Measurements from ENCODE around the gene DCC. TPM values are rescaled to one million over a fixed set of nuclear protein-coding genes. Genes with fewer than 3 reads are reported as not detected.

Gene DCC
- total and polyA plus RNA-seq, 2 experiments from 2014 or later, result 0.53 to 0.73 TPM

GRCh38 chr18:52995875-52996274 is 655.9 kb downstream of the DCC start:
- TF ChIP-seq REST (IDR thresholded peaks at IDR 0.05; ENCODE audit: unreplicated experiment), result no peak
- TF ChIP-seq POLR2AphosphoS5 (IDR thresholded peaks at IDR 0.05; ENCODE audit: low read depth), result no peak
- TF ChIP-seq EZH2 (IDR thresholded peaks at IDR 0.05; ENCODE audit: low read depth, unreplicated experiment), result no peak
- no peak for TF ChIP-seq ZNF331 (CRISPR knock-in tag; IDR thresholded peaks at IDR 0.05; ENCODE audit: low read depth)
- TF ChIP-seq CTCF (conservative IDR thresholded peaks at IDR 0.05; ENCODE audit: low read depth in 2 of 2), result no peak
- TF ChIP-seq NANOG (IDR thresholded peaks at IDR 0.05; ENCODE audit: borderline replicate concordance), result no peak
- H3K36me3 Mint-ChIP-seq (ENCODE audit: low read depth), result no peaks in the 10 kb centered on the region
- no peak for ATAC-seq
- no peak overlapping the region for H3K27ac Mint-ChIP-seq
- no peak overlapping the region for H3K4me3 Mint-ChIP-seq
- H3K27me3 Mint-ChIP-seq (ENCODE audit: insufficient read depth, low read depth, poor library complexity), result no peaks in the 10 kb centered on the region
- no peak overlapping the region for H3K27ac ChIP-seq (ENCODE audit: low read depth)
- no peaks in the 10 kb centered on the region for H3K36me3 ChIP-seq (ENCODE audit: insufficient read depth)
- no peak overlapping the region for H3K4me3 ChIP-seq
- H4K20me1 ChIP-seq (replicated peaks; ENCODE audit: insufficient read depth), result no peaks in the 10 kb centered on the region
- H3K79me2 ChIP-seq (replicated peaks; ENCODE audit: insufficient read depth), result no peaks in the 10 kb centered on the region
- H3K27me3 ChIP-seq (ENCODE audit: insufficient read depth), result no peaks in the 10 kb centered on the region
- no peaks in the 10 kb centered on the region for H3K4me1 ChIP-seq (ENCODE audit: insufficient read depth)
- H3K4me1 Mint-ChIP-seq, result 0 out of 3 replicates have a peak, but pooled peaks cover 3% of the 10 kb centered on the region
- no peak for DNase-seq (ENCODE audit: low spot score)
- no peaks in the 10 kb centered on the region for H3F3A ChIP-seq (replicated peaks; ENCODE audit: low read depth)
- no peaks in the 10 kb centered on the region for H3K9me2 ChIP-seq (ENCODE audit: insufficient read depth)
- no peaks in the 10 kb centered on the region for H3K9me3 Mint-ChIP-seq
- H3K4me2 ChIP-seq, result no peak overlapping the region
- no peak overlapping the region for H2AFZ ChIP-seq

DNA sequence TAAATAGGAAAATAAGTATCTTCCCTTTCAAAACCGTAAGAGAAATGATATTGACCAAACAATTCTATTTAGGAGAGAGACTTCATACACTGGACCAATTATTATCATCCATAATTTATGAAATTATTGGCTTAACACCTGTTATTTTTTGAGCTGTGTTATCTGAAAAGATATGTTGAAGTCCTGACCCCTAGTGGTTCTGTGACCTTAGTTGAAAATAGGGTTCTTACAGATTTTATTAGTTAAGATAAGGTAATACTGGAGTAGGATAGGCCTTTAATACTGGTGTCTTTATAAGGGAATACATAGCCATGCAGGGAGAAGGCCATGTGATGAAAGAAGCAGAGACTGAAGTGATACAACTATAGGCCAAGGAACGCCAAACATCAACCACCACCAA is 659.6 kb downstream of the DCC start:
- Histone ChIP-seq H2AFZ (no peak overlapping the region), H3K27ac (ENCODE audit: low read depth) (no peak overlapping the region), H3K4me2 (no peak overlapping the region), H3K4me3 (no peak overlapping the region), H4K20me1 (replicated peaks; ENCODE audit: insufficient read depth) (no peaks in the 10 kb centered on the region), H3K27me3 (ENCODE audit: insufficient read depth) (no peaks in the 10 kb centered on the region), H3K9me2 (ENCODE audit: insufficient read depth) (no peaks in the 10 kb centered on the region), H3K36me3 (ENCODE audit: insufficient read depth) (no peaks in the 10 kb centered on the region), H3F3A (replicated peaks; ENCODE audit: low read depth) (no peaks in the 10 kb centered on the region), H3K4me1 (ENCODE audit: insufficient read depth) (no peaks in the 10 kb centered on the region), H3K79me2 (replicated peaks; ENCODE audit: insufficient read depth) (no peaks in the 10 kb centered on the region)
- H3K4me1 Mint-ChIP-seq, result no peaks in the 10 kb centered on the region
- H3K36me3 Mint-ChIP-seq (ENCODE audit: low read depth), result no peaks in the 10 kb centered on the region
- H3K4me3 Mint-ChIP-seq, result no peak overlapping the region
- peak; percentile 28 for DNase-seq (ENCODE audit: low spot score)
- no peak for TF ChIP-seq NANOG (IDR thresholded peaks at IDR 0.05; ENCODE audit: borderline replicate concordance)
- TF ChIP-seq CTCF (conservative IDR thresholded peaks at IDR 0.05; ENCODE audit: low read depth in 2 of 2), result peak in 1 of 2 experiments; percentile 54; a peak in 3 of 4 replicates
- H3K9me3 Mint-ChIP-seq, result no peaks in the 10 kb centered on the region
- H3K27me3 Mint-ChIP-seq (ENCODE audit: insufficient read depth, low read depth, poor library complexity), result no peaks in the 10 kb centered on the region
- ATAC-seq, result no peak
- no peak overlapping the region; the same call in 1 of the 2 replicates for H3K27ac Mint-ChIP-seq

Measured in GM23338 (cell line).